HCT116 (cell line): ENCODE results near the gene PNMA6E. TPM values are rescaled to one million over a fixed set of nuclear protein-coding genes. Genes with fewer than 3 reads are reported as not detected.

ENCODE experiments used
- ATAC-seq: fragments of 200-7000 bp; cut with Tn5 transposase; 2 replicates; pipeline ENCODE4 v1.9.1; 2020; ENCODE audit warnings: mild to moderate bottlenecking, moderate library complexity
- BruUV-seq: library from RNA; stranded (reverse); fragments of 400-500 nt; replicated peaks from 2 replicates; lab custom pipeline; 2021; lab: Mats Ljungman, UMichigan
- CTCF ChIA-PET: fragments of 300-600 bp; sonication (Branson Sonifier 250); formaldehyde crosslinking; loops from one replicate; lab custom pipeline; 2021; ENCODE audit warnings: antibody characterized with exemption; lab: Charles Lee
- POLR2A ChIA-PET: fragments of 300-600, 350-600 bp; sonication (Branson Sonifier 250); formaldehyde crosslinking; loops from one replicate; lab custom pipeline; 2021; ENCODE audit warnings: antibody characterized with exemption; lab: Charles Lee
- RAD21 ChIA-PET, 2 experiments: fragments of 300-600 bp; sonication (Branson Sonifier 250); formaldehyde crosslinking; loops; one replicate each; lab custom pipeline; 2023; ENCODE audit warnings: low total read pairs in 2 of 2; ENCODE audit not compliant: uncharacterized antibody in 2 of 2, unreplicated experiment in 2 of 2, low non-redundant PET in 1 of 2; lab: Charles Lee
- DNase-seq: peaks from one replicate; pipeline ENCODE4 v3.0.0-alpha.2; 2010; ENCODE audit warnings: low read depth, low spot score
- H2AFZ ChIP-seq: fragments of 200-600 bp; shearing (Covaris generic), sonication (generic); 2 replicates; pipeline ENCODE4 v1.6.1; 2017; ENCODE audit warnings: low read depth, mixed run types, mixed read lengths, antibody characterized with exemption, low read length; ENCODE audit not compliant: poor library complexity, severe bottlenecking
- H3K27ac ChIP-seq: 2 replicates; pipeline ENCODE4 v1.5.1; 2012; ENCODE audit warnings: low read depth, low read length
- H3K27me3 ChIP-seq: fragments of 200-600 bp; sonication (generic); 2 replicates; pipeline ENCODE4 v1.6.1; 2016; ENCODE audit warnings: mixed run types, low read length, mixed read lengths; ENCODE audit not compliant: insufficient read depth
- H3K36me3 ChIP-seq, 2 experiments: fragments of 200-500 bp in 1 of 2; fragments of 200-600 bp in 1 of 2; sonication (Bioruptor generic) in 1 of 2; sonication (generic) in 1 of 2; 2 replicates each; pipeline versions ENCODE4 v1.5.1 to v1.6.1; 2014 to 2016; ENCODE audit warnings: low read length in 2 of 2, inconsistent platforms in 1 of 2, mixed read lengths in 1 of 2, mixed run types in 1 of 2; ENCODE audit not compliant: insufficient read depth in 2 of 2, control insufficient read depth in 1 of 2
- H3K4me1 ChIP-seq, 2 experiments: fragments of 200-600 bp in 1 of 2; sonication (generic) in 1 of 2; 2 replicates each; pipeline versions ENCODE4 v1.5.1 to v1.6.1; 2012 to 2017; ENCODE audit warnings: low read length in 2 of 2, inconsistent platforms in 1 of 2, mild to moderate bottlenecking in 1 of 2, mixed read lengths in 1 of 2, mixed run types in 1 of 2, moderate library complexity in 1 of 2; ENCODE audit not compliant: insufficient read depth in 2 of 2, control insufficient read depth in 1 of 2
- H3K4me2 ChIP-seq: fragments of 200-600 bp; sonication (generic); 2 replicates; pipeline ENCODE4 v1.6.1; 2017; ENCODE audit warnings: mixed run types, low read length, mixed read lengths
- H3K4me3 ChIP-seq, 2 experiments: fragments of 200-600 bp in 1 of 2; sonication (generic) in 1 of 2; replicated peaks in 1 of 2; 2 replicates each; pipeline ENCODE4 v1.5.1; 2011 to 2016; ENCODE audit warnings: low read length in 2 of 2, control low read depth in 1 of 2, low read depth in 1 of 2, mild to moderate bottlenecking in 1 of 2, mixed read lengths in 1 of 2, mixed run types in 1 of 2
- H3K79me2 ChIP-seq: fragments of 200-600 bp; sonication (generic); 2 replicates; pipeline ENCODE4 v1.6.1; 2017; ENCODE audit warnings: mild to moderate bottlenecking, mixed run types, low read length, moderate library complexity, mixed read lengths; ENCODE audit not compliant: insufficient read depth
- H3K9ac ChIP-seq: fragments of 200-600 bp; sonication (generic); 2 replicates; pipeline ENCODE4 v1.6.1; 2016; ENCODE audit warnings: low read length, mixed read lengths
- H3K9me2 ChIP-seq: fragments of 200-600 bp; sonication (generic), shearing (Covaris generic); 2 replicates; pipeline ENCODE4 v1.6.1; 2017; ENCODE audit warnings: mixed run types, mild to moderate bottlenecking, moderate library complexity; ENCODE audit not compliant: insufficient read depth
- H3K9me3 ChIP-seq, 2 experiments: fragments of 200-500 bp in 1 of 2; fragments of 200-600 bp in 1 of 2; sonication (Bioruptor generic) in 1 of 2; sonication (generic) in 1 of 2; 2 replicates each; pipeline ENCODE4 v1.6.1; 2014 to 2017; ENCODE audit warnings: low read length in 2 of 2, mixed read lengths in 2 of 2, inconsistent platforms in 1 of 2, low read depth in 1 of 2, mild to moderate bottlenecking in 1 of 2, mixed run types in 1 of 2, moderate library complexity in 1 of 2; ENCODE audit not compliant: control insufficient read depth in 1 of 2, insufficient read depth in 1 of 2
- H4K20me1 ChIP-seq: fragments of 200-600 bp; sonication (generic), shearing (Covaris generic); 2 replicates; pipeline ENCODE4 v1.6.1; 2017; ENCODE audit warnings: mixed run types, mild to moderate bottlenecking, moderate library complexity; ENCODE audit not compliant: insufficient read depth
- CEBPB ChIP-seq: IDR thresholded peaks from 2 replicates; pipeline ENCODE4 v1.6.1; 2012; ENCODE audit warnings: low read depth
- CTCF ChIP-seq, 3 experiments: fragments of 200-600 bp in 1 of 3; sonication (generic) in 1 of 3; IDR thresholded peaks in 2 of 3; conservative IDR thresholded peaks in 1 of 3; 2 replicates each; pipeline ENCODE4 v1.5.1; 2012 to 2017; ENCODE audit warnings: low read depth in 2 of 3, low read length in 2 of 3, antibody characterized with exemption in 1 of 3, borderline replicate concordance in 1 of 3, control low read depth in 1 of 3, mild to moderate bottlenecking in 1 of 3, mixed read lengths in 1 of 3, mixed run types in 1 of 3, moderate library complexity in 1 of 3; ENCODE audit not compliant: insufficient read depth in 1 of 3
- EGR1 ChIP-seq: IDR thresholded peaks from 2 replicates; pipeline ENCODE4 v1.6.1; 2012; ENCODE audit warnings: low read depth
- EZH2phosphoT487 ChIP-seq: fragments of 200-600 bp; IDR thresholded peaks from 2 replicates; pipeline ENCODE4 v1.6.1; 2018; ENCODE audit warnings: antibody characterized with exemption, borderline replicate concordance
- JUND ChIP-seq: IDR thresholded peaks from 2 replicates; pipeline ENCODE4 v1.6.1; 2012
- RAD21 ChIP-seq: IDR thresholded peaks from 2 replicates; pipeline ENCODE4 v1.6.1; 2012; ENCODE audit warnings: low read depth, mild to moderate bottlenecking
- SP1 ChIP-seq: IDR thresholded peaks from 2 replicates; pipeline ENCODE4 v1.6.1; 2012; ENCODE audit warnings: low read depth
- TCF7L2 ChIP-seq: IDR thresholded peaks from 2 replicates; pipeline ENCODE4 v1.7.0; 2011; ENCODE audit warnings: borderline replicate concordance, inconsistent platforms; ENCODE audit not compliant: insufficient read depth, insufficient read length; ENCODE audit errors: extremely low read depth
- YY1 ChIP-seq: IDR thresholded peaks from 2 replicates; pipeline ENCODE4 v1.6.1; 2011; ENCODE audit warnings: low read length, low read depth, moderate library complexity, mild to moderate bottlenecking; ENCODE audit not compliant: insufficient replicate concordance; ENCODE audit errors: extremely low read depth
- intact Hi-C: fragments of 100-400 bp; cut with micrococcal nuclease; formaldehyde crosslinking; loops from 2 replicates; pipeline ENCODE4 v1.10.0; 2022
- total RNA-seq: library from RNA; stranded (reverse); gene quantifications from one replicate; pipeline ENCODE4 v1.2.1, GENCODE V29; 2021; ENCODE audit not compliant: unreplicated experiment
- TF ChIP-seq, protein P1 (sequence below): IDR thresholded peaks from 2 replicates; pipeline ENCODE4 v1.6.1; 2012

PNMA6E gene
- total RNA-seq, 1 experiment from 2014 or later: not detected

- RAD21 ChIA-PET: no interaction called here
- no peak for TF ChIP-seq TCF7L2
- no peak for TF ChIP-seq SP1
- TF ChIP-seq, protein P1, sequence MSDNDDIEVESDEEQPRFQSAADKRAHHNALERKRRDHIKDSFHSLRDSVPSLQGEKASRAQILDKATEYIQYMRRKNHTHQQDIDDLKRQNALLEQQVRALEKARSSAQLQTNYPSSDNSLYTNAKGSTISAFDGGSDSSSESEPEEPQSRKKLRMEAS: no peak
- no peak for TF ChIP-seq EGR1
- TF ChIP-seq JUND: no peak
- no peak for TF ChIP-seq YY1
- TF ChIP-seq RAD21: peak; percentile 7; the same call in 1 of the 2 replicates
- no peak for TF ChIP-seq EZH2phosphoT487
- TF ChIP-seq CEBPB: no peak
- TF ChIP-seq CTCF (IDR thresholded peaks at IDR 0.05 in 2 of 3, conservative IDR thresholded peaks at IDR 0.05 in 1 of 3; ENCODE audit: borderline replicate concordance in 1 of 3, insufficient read depth in 1 of 3, low read depth in 2 of 3, low read length in 2 of 3): peak in 1 of 3 experiments; percentile 7; a peak in 1 of 6 replicates
- TF ChIP-seq, all 23 proteins: peak for 2
- ATAC-seq: no peak
- Histone ChIP-seq H4K20me1 (no peaks in the 10 kb centered on the region), H3K9ac (no peak overlapping the region), H3K9me2 (no peaks in the 10 kb centered on the region), H2AFZ (no peak overlapping the region), H3K79me2 (no peaks in the 10 kb centered on the region), H3K27me3 (0 out of 2 replicates have a peak, but pooled peaks cover 2% of the 10 kb centered on the region), H3K36me3 (no peaks in the 10 kb centered on the region), H3K4me2 (no peak overlapping the region), H3K4me3 (no peak overlapping the region), H3K4me1 (no peaks in the 10 kb centered on the region), H3K27ac (no peak overlapping the region), H3K9me3 (no peaks in the 10 kb centered on the region)
- no peak for DNase-seq
- ChIA-PET POLR2A (no interaction called here), CTCF (no interaction called here)
- intact Hi-C loops: no loop called here
- no TSS peak for BruUV-seq
Observed at GRCh38 chrX:153374426-153374825, 26.7 kb downstream of the PNMA6E start.
